ENCODE measurements around the gene ALG14. TPM values are rescaled to one million over a fixed set of nuclear protein-coding genes. Genes with fewer than 3 reads are reported as not detected.
A peak's percentile ranks its signal among the peaks of the same experiment; 100 is the strongest.

Gene ALG14
- total RNA-seq, 3 donors from 2014 or later: 5.9 to 16.8 (median 11.4) TPM

DNA sequence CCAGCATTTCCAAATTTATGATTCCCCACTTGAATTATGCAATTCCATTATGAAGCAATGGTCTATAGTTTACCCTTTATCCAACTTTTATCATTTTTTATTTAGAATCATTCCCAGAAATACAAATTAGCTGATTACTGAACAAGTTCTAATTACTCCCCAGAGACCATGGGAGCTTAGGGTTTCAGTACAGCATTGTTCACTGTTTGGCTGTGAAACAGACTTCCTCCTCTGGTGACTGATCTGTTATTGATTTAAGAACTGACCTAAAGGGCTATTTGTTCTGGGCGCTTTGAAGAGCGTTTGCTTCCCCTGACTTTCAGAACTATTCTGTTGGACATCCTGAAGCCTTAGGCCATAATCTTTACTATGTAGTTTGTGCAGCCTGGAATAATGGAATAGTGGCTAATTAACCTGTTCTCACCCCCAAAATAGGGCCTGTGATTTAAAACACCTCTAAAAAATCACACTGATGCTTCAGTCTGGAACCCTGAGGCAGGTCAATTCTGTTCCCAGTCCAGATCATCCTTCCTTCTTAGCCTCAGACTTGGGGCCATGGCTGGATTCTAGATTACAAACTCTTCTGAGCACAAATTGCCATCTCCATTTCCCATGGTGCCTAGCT, 58.7 kb downstream of the ALG14 start:
- no peak for TF ChIP-seq CTCF (IDR thresholded peaks at IDR 0.05)
- intact Hi-C loops (cut with DNase I, micrococcal nuclease): no loop called here
- peaks cover 6% of the 10 kb centered on the region for H3K4me1 ChIP-seq (ENCODE audit: low read depth)
- H3K9me3 ChIP-seq: no peaks in the 10 kb centered on the region
- peak; percentile 56 for ATAC-seq
- H3K36me3 ChIP-seq (ENCODE audit: low read depth): peaks cover 3% of the 10 kb centered on the region
- DNase-seq: no peak
- H3K4me3 ChIP-seq: no peak overlapping the region

DNA sequence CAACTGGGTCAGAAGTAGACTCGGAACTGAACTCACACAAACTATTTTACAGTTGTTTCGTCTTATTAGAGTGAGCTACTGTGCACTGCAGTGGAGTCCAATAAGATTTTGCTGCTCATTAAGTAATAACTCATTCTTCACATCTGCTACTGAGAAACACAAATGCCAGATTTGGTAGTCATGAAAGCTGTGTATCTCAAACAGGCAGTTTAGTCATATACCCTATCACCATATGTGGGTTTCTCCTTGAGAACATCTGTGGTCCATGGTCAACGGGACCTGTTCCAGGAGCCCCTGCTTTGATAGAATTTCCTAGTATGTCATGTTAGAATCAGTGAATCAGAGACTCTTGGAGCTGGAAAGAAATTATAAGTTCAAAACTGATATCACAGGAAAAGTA, 60.4 kb downstream of the ALG14 start:
- ATAC-seq: no peak

GRCh38 chr1:95010158-95010557, 62.6 kb downstream of the ALG14 start:
- Histone ChIP-seq H3K9me3 (no peaks in the 10 kb centered on the region), H3K4me1 (ENCODE audit: low read depth) (no peaks in the 10 kb centered on the region), H3K36me3 (ENCODE audit: low read depth) (no peaks in the 10 kb centered on the region), H3K4me3 (no peak overlapping the region)
- intact Hi-C loops (cut with DNase I, micrococcal nuclease): no loop called here
- ATAC-seq (no peak), DNase-seq (no peak)
- no peak for TF ChIP-seq CTCF (IDR thresholded peaks at IDR 0.05)

More for the DNA sequence above, 60.4 kb downstream of the ALG14 start:
- no peak for TF ChIP-seq CTCF (IDR thresholded peaks at IDR 0.05)
- H3K4me3 ChIP-seq: no peak overlapping the region
- H3K4me1 ChIP-seq (ENCODE audit: low read depth): no peaks in the 10 kb centered on the region
- DNase-seq: no peak
- peaks cover 3% of the 10 kb centered on the region for H3K36me3 ChIP-seq (ENCODE audit: low read depth)
- H3K9me3 ChIP-seq: no peaks in the 10 kb centered on the region
- intact Hi-C loops (cut with DNase I, micrococcal nuclease): no loop called here

GRCh38 chr1:95007687-95008086, 65.1 kb downstream of the ALG14 start:
- Histone ChIP-seq H3K4me1 (ENCODE audit: low read depth) (peaks cover 4% of the 10 kb centered on the region), H3K4me3 (no peak overlapping the region), H3K36me3 (ENCODE audit: low read depth) (no peaks in the 10 kb centered on the region), H3K9me3 (no peaks in the 10 kb centered on the region)
- DNase-seq: no peak
- no peak for TF ChIP-seq CTCF (IDR thresholded peaks at IDR 0.05)
- intact Hi-C loops (cut with DNase I, micrococcal nuclease): no loop called here
- peak; percentile 14 for ATAC-seq

DNA sequence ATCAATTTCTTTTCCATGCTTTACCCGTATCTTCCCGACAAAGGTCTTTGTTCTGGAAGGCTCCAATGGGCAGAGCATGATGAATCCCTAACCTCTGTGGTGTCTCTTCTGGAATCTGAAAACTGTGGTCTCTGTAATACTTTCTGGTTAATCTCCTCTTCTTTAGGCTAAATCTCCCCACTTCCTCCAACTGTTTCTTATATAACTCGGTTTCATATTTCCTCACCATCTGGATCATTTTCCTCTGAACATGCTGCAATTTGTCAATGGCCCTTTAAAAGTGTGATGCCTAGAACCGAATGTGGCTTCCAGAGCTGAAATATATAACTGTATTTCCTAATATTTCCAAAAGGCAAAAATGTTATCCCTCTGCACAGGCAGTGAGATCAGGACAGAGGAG, 66.1 kb downstream of the ALG14 start:
- Histone ChIP-seq H3K4me1 (ENCODE audit: low read depth) (peaks cover 4% of the 10 kb centered on the region), H3K36me3 (ENCODE audit: low read depth) (no peaks in the 10 kb centered on the region), H3K4me3 (no peak overlapping the region), H3K9me3 (no peaks in the 10 kb centered on the region)
- DNase-seq: no peak
- TF ChIP-seq CTCF (IDR thresholded peaks at IDR 0.05): no peak
- intact Hi-C loops (cut with DNase I, micrococcal nuclease): no loop called here
- no peak for ATAC-seq

GRCh38 chr1:95005584-95005983, 67.2 kb downstream of the ALG14 start:
- no peak for DNase-seq
- ATAC-seq: no peak
- intact Hi-C loops (cut with DNase I, micrococcal nuclease): no loop called here
- peaks cover 4% of the 10 kb centered on the region for H3K4me1 ChIP-seq (ENCODE audit: low read depth)
- no peak for TF ChIP-seq CTCF (IDR thresholded peaks at IDR 0.05)
- no peak overlapping the region for H3K4me3 ChIP-seq
- H3K36me3 ChIP-seq (ENCODE audit: low read depth): no peaks in the 10 kb centered on the region
- H3K9me3 ChIP-seq: no peaks in the 10 kb centered on the region

Measured in mucosa of descending colon (tissue), 3 donors.